NCI-H2107 treated with DMSO at 0.1 percent for 48 hours (cell line): ENCODE measurements around the gene LYRM4.

Experiments used
- DNase-seq: peaks from one replicate; lab custom pipeline; 2025; ENCODE audit not compliant: unreplicated experiment; lab: John Stamatoyannopoulos, UW

LYRM4 gene

GRCh38 chr6:5175635-5176034 lies 85.1 kb downstream of the LYRM4 start:
- no peak for DNase-seq

GRCh38 chr6:5174756-5175549 lies 85.8 kb downstream of the LYRM4 start:
- DNase-seq = no peak

- DNase-seq = peak; percentile 30
Observed at GRCh38 chr6:5174244-5174643, 86.5 kb downstream of the LYRM4 start.

- no peak for DNase-seq
Observed at GRCh38 chr6:5173810-5174209, 86.9 kb downstream of the LYRM4 start.

- no peak for DNase-seq
Observed at GRCh38 chr6:5172897-5173474, 87.8 kb downstream of the LYRM4 start.

- peak; percentile 58 for DNase-seq
Observed at GRCh38 chr6:5172041-5172653, 88.6 kb downstream of the LYRM4 start.

GRCh38 chr6:5167501-5167900 lies 93.2 kb downstream of the LYRM4 start:
- no peak for DNase-seq

GRCh38 chr6:5164092-5164491 lies 96.7 kb downstream of the LYRM4 start:
- no peak for DNase-seq

GRCh38 chr6:5163247-5163646 lies 97.5 kb downstream of the LYRM4 start:
- DNase-seq = no peak

GRCh38 chr6:5162355-5162754 lies 98.4 kb downstream of the LYRM4 start:
- DNase-seq = no peak

- no peak for DNase-seq
Observed at GRCh38 chr6:5160206-5160605, 100.5 kb downstream of the LYRM4 start.

- no peak for DNase-seq
Observed at GRCh38 chr6:5159162-5159561, 101.6 kb downstream of the LYRM4 start.

- no peak for DNase-seq
Observed at GRCh38 chr6:5158180-5158579, 102.6 kb downstream of the LYRM4 start.

GRCh38 chr6:5157621-5158138 lies 103.1 kb downstream of the LYRM4 start:
- no peak for DNase-seq

GRCh38 chr6:5156627-5157026 lies 104.1 kb downstream of the LYRM4 start:
- no peak for DNase-seq

- DNase-seq = no peak
Observed at GRCh38 chr6:5155906-5156305, 104.8 kb downstream of the LYRM4 start.

- DNase-seq = no peak
Observed at GRCh38 chr6:5153186-5153585, 107.6 kb downstream of the LYRM4 start.

- DNase-seq = no peak
Observed at GRCh38 chr6:5152460-5152859, 108.3 kb downstream of the LYRM4 start.

GRCh38 chr6:5151955-5152401 lies 108.8 kb downstream of the LYRM4 start:
- DNase-seq = no peak

GRCh38 chr6:5151360-5151954 lies 109.3 kb downstream of the LYRM4 start:
- DNase-seq = no peak

GRCh38 chr6:5150551-5151075 lies 110.1 kb downstream of the LYRM4 start:
- DNase-seq = no peak
